HG03064 (cell line): ENCODE measurements around the gene ELMO1.

ENCODE experiments used
- ATAC-seq: cut with Tn5 transposase; IDR thresholded peaks from one replicate; pipeline ENCODE4 v1.9.1; 2021; ENCODE audit warnings: low read depth; ENCODE audit not compliant: unreplicated experiment

ELMO1 gene

GRCh38 chr7:37198906-37199485 is 249.7 kb downstream of the ELMO1 start:
- ATAC-seq = no peak

GRCh38 chr7:37198041-37198905 is 250.4 kb downstream of the ELMO1 start:
- ATAC-seq = no peak

GRCh38 chr7:37197108-37197507 is 251.6 kb downstream of the ELMO1 start:
- ATAC-seq = no peak

GRCh38 chr7:37196676-37197075 is 252.0 kb downstream of the ELMO1 start:
- ATAC-seq = no peak

- no peak for ATAC-seq
Measured at GRCh38 chr7:37195388-37195787, 253.3 kb downstream of the ELMO1 start.

- no peak for ATAC-seq
Measured at GRCh38 chr7:37194943-37195342, 253.7 kb downstream of the ELMO1 start.

- no peak for ATAC-seq
Measured at GRCh38 chr7:37193775-37194135, 254.9 kb downstream of the ELMO1 start.

GRCh38 chr7:37193087-37193774 is 255.4 kb downstream of the ELMO1 start:
- no peak for ATAC-seq

GRCh38 chr7:37191797-37192196 is 256.9 kb downstream of the ELMO1 start:
- no peak for ATAC-seq

- ATAC-seq = no peak
Measured at GRCh38 chr7:37187179-37187578, 261.5 kb downstream of the ELMO1 start.

GRCh38 chr7:37186753-37187152 is 261.9 kb downstream of the ELMO1 start:
- ATAC-seq = no peak

- ATAC-seq = no peak
Measured at GRCh38 chr7:37181550-37181932, 267.1 kb downstream of the ELMO1 start.

- no peak for ATAC-seq
Measured at GRCh38 chr7:37180828-37181549, 267.7 kb downstream of the ELMO1 start.

GRCh38 chr7:37176079-37176478 is 272.6 kb downstream of the ELMO1 start:
- no peak for ATAC-seq

- no peak for ATAC-seq
Measured at GRCh38 chr7:37174460-37174859, 274.2 kb downstream of the ELMO1 start.

- no peak for ATAC-seq
Measured at GRCh38 chr7:37173670-37174069, 275.0 kb downstream of the ELMO1 start.

- no peak for ATAC-seq
Measured at GRCh38 chr7:37162106-37162505, 286.6 kb downstream of the ELMO1 start.

- no peak for ATAC-seq
Measured at GRCh38 chr7:37160656-37161055, 288.0 kb downstream of the ELMO1 start.

- ATAC-seq = no peak
Measured at GRCh38 chr7:37153376-37153775, 295.3 kb downstream of the ELMO1 start.

GRCh38 chr7:37151741-37152413 is 296.8 kb downstream of the ELMO1 start:
- ATAC-seq = no peak
